GM12878 (cell line): ENCODE data around the gene NOL3. TPM values are rescaled to one million over a fixed set of nuclear protein-coding genes. Genes with fewer than 3 reads are reported as not detected.
A peak's percentile ranks its signal among the peaks of the same experiment; 100 is the strongest.

Source experiments
- BMI1 ChIP-seq: fragments of 450-650 bp; IDR thresholded peaks from 2 replicates; pipeline ENCODE4 v1.6.1; 2016; ENCODE audit warnings: mild to moderate bottlenecking, moderate library complexity, borderline replicate concordance
- CHD1 ChIP-seq: IDR thresholded peaks from 2 replicates; pipeline ENCODE4 v1.6.1; 2012; ENCODE audit warnings: low read depth, low read length, improper control_type of control experiment
- CHD4 ChIP-seq: fragments of 200-600 bp; sonication (generic); IDR thresholded peaks from 2 replicates; pipeline ENCODE4 v1.6.1; 2016; ENCODE audit warnings: mild to moderate bottlenecking
- CREM ChIP-seq: IDR thresholded peaks from 2 replicates; pipeline ENCODE4 v1.6.1; 2014; ENCODE audit warnings: antibody characterized with exemption, low read depth
- EED ChIP-seq: sonication (generic); IDR thresholded peaks from 2 replicates; pipeline ENCODE4 v1.6.1; 2016; ENCODE audit warnings: antibody characterized with exemption, low read depth
- ETV6 ChIP-seq, 2 experiments: fragments of 450-650 bp in 1 of 2; IDR thresholded peaks in 1 of 2; conservative IDR thresholded peaks in 1 of 2; 2 replicates each; pipeline ENCODE4 v1.6.1; 2014; ENCODE audit warnings: antibody characterized with exemption in 1 of 2, borderline replicate concordance in 1 of 2, low read depth in 1 of 2, mild to moderate bottlenecking in 1 of 2, moderate library complexity in 1 of 2
- FOXK2 ChIP-seq: fragments of 450-650 bp; IDR thresholded peaks from 2 replicates; pipeline ENCODE4 v1.6.1; 2017; ENCODE audit warnings: mild to moderate bottlenecking, moderate library complexity
- FOXM1 ChIP-seq: IDR thresholded peaks from 2 replicates; pipeline ENCODE4 v1.6.1; 2012; ENCODE audit warnings: low read depth, mild to moderate bottlenecking, inconsistent platforms, low read length, moderate library complexity
- JUND ChIP-seq: IDR thresholded peaks from 2 replicates; pipeline ENCODE4 v1.6.1; 2012; ENCODE audit warnings: low read depth, mild to moderate bottlenecking, low read length, improper control_type of control experiment, moderate library complexity
- NR2C1 ChIP-seq: fragments of 450-650 bp; IDR thresholded peaks from 2 replicates; pipeline ENCODE4 v1.6.1; 2017; ENCODE audit warnings: antibody characterized with exemption, mild to moderate bottlenecking, moderate library complexity
- NR2C2 ChIP-seq: IDR thresholded peaks from 2 replicates; pipeline ENCODE4 v1.6.1; 2011; ENCODE audit warnings: borderline replicate concordance, low read depth; ENCODE audit not compliant: control insufficient read depth, insufficient read length
- POLR2AphosphoS2 ChIP-seq: IDR thresholded peaks from 2 replicates; pipeline ENCODE4 v1.6.1; 2011; ENCODE audit warnings: low read depth, mild to moderate bottlenecking, low read length, improper control_type of control experiment, moderate library complexity
- POLR2AphosphoS5 ChIP-seq: IDR thresholded peaks from 2 replicates; pipeline ENCODE4 v1.6.1; 2011; ENCODE audit warnings: mild to moderate bottlenecking, low read length, inconsistent platforms
- RAD51 ChIP-seq: fragments of 450-650 bp; IDR thresholded peaks from 2 replicates; pipeline ENCODE4 v1.6.1; 2016; ENCODE audit warnings: moderate library complexity, mild to moderate bottlenecking, inconsistent platforms
- RBBP5 ChIP-seq: fragments of 200-600 bp; sonication (generic); conservative IDR thresholded peaks from 2 replicates; pipeline ENCODE4 v1.6.1; 2016
- SMAD1 ChIP-seq: fragments of 450-650 bp; IDR thresholded peaks from 2 replicates; pipeline ENCODE4 v1.6.1; 2018; ENCODE audit warnings: mild to moderate bottlenecking, low read depth; ENCODE audit not compliant: partially characterized antibody
- SMARCA5 ChIP-seq: fragments of 450-650 bp; IDR thresholded peaks from 2 replicates; pipeline ENCODE4 v1.6.1; 2017; ENCODE audit warnings: mild to moderate bottlenecking
- SMC3 ChIP-seq: IDR thresholded peaks from 2 replicates; pipeline ENCODE4 v1.6.1; 2011; ENCODE audit warnings: low read length, improper control_type of control experiment, borderline replicate concordance
- SREBF1 ChIP-seq: IDR thresholded peaks from 2 replicates; pipeline ENCODE4 v1.6.1; 2012; ENCODE audit warnings: mild to moderate bottlenecking, low read length
- STAT3 ChIP-seq: IDR thresholded peaks from 2 replicates; pipeline ENCODE4 v1.6.1; 2011; ENCODE audit warnings: low read depth, low read length, improper control_type of control experiment
- ZBED1 ChIP-seq: IDR thresholded peaks from 2 replicates; pipeline ENCODE4 v1.6.1; 2016; ENCODE audit warnings: borderline replicate concordance
- ZNF207 ChIP-seq: fragments of 450-650 bp; IDR thresholded peaks from 2 replicates; pipeline ENCODE4 v1.6.1; 2014; ENCODE audit warnings: antibody characterized with exemption, mild to moderate bottlenecking, borderline replicate concordance
- ZNF217 ChIP-seq: fragments of 450-650 bp; IDR thresholded peaks from 2 replicates; pipeline ENCODE4 v1.6.1; 2017; ENCODE audit warnings: antibody characterized with exemption, mild to moderate bottlenecking
- ZNF24 ChIP-seq: fragments of 450-650 bp; IDR thresholded peaks from 2 replicates; pipeline ENCODE4 v1.6.1; 2017; ENCODE audit warnings: antibody characterized with exemption, mild to moderate bottlenecking
- ZSCAN29 ChIP-seq: fragments of 450-650 bp; IDR thresholded peaks from 2 replicates; pipeline ENCODE4 v1.6.1; 2017; ENCODE audit warnings: mild to moderate bottlenecking, moderate library complexity
- polyA plus RNA-seq, 11 experiments: library from polyadenylated mRNA; depleted of rRNA in 4 of 11; unstranded in 6 of 11; stranded (reverse) in 5 of 11; fragments of >200 nt; fragmentation: Nextera tagmentation in 4 of 11; fragmentation: Illumina TruSeq in 1 of 11; extraction: Ambion mirVana in 4 of 11; extraction: Trizol in 1 of 11; gene quantifications; 1 replicate in 1 of 11; 2 replicates in 10 of 11; pipeline versions ENCODE4 v1.2.1 to v1.2.3, GENCODE V29; 2011 to 2016; ENCODE audit warnings: inconsistent platforms in 2 of 11, missing spikeins in 2 of 11, low read depth in 1 of 11
- total RNA-seq, 4 experiments: library from RNA; depleted of rRNA in 3 of 4; stranded (reverse); fragments of >200 nt in 3 of 4; fragmentation: Illumina TruSeq in 1 of 4; extraction: Trizol in 1 of 4; gene quantifications; 2 replicates each; pipeline versions ENCODE4 v1.2.1 to v1.2.3, GENCODE V29; 2013 to 2021
- TF ChIP-seq, protein P1 (sequence below): fragments of 450-650 bp; formaldehyde crosslinking; IDR thresholded peaks from 2 replicates; pipeline ENCODE4 v1.4.0; 2022; ENCODE audit warnings: mild to moderate bottlenecking, moderate library complexity
- TF ChIP-seq, protein P2 (sequence below): IDR thresholded peaks from 2 replicates; pipeline ENCODE4 v1.6.1; 2011; ENCODE audit warnings: borderline replicate concordance, low read depth, mild to moderate bottlenecking, moderate library complexity, mixed read lengths, low read length; ENCODE audit not compliant: insufficient read depth; ENCODE audit errors: extremely low read length
- TF ChIP-seq, protein P3 (sequence below): fragments of 450-650 bp; IDR thresholded peaks from 2 replicates; pipeline ENCODE4 v1.6.1; 2016; ENCODE audit warnings: mild to moderate bottlenecking

Gene NOL3
- total and polyA plus RNA-seq, 10 of the 15 experiments (the other 5 are each of a cell fraction or from before 2014, with no cell fraction given) = 0.31 to 18.4 (median 2.7) TPM

DNA sequence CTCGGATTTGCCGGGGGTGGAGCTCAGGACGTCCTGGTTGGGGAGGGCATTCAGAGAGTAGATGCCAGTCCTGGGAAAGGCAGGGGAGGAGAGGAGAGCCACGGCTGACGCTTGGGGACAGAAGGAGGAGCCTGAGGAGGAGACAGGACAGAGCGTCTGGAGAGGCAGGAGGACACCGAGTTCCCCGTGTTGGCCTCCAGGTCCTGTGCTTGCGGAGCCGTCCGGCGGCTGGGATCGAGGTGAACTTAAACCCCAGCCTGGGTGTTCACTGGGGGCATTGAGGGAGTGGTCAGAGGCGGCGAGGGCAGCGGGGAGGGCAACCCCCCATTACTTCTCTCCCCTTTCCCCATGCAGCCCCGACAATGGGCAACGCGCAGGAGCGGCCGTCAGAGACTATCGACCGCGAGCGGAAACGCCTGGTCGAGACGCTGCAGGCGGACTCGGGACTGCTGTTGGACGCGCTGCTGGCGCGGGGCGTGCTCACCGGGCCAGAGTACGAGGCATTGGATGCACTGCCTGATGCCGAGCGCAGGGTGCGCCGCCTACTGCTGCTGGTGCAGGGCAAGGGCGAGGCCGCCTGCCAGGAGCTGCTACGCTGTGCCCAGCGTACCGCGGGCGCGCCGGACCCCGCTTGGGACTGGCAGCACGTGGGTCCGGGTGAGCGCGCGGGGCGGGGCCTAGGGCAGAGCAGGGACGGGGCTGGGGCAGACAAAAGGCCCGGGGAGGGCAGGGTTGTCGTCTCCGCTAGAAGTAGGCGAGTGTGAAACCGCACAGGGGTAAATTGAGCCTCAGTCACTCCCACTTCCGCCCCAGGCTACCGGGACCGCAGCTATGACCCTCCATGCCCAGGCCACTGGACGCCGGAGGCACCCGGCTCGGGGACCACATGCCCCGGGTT, 3.7 kb downstream of the NOL3 start (continued):
- TF ChIP-seq, protein P1, sequence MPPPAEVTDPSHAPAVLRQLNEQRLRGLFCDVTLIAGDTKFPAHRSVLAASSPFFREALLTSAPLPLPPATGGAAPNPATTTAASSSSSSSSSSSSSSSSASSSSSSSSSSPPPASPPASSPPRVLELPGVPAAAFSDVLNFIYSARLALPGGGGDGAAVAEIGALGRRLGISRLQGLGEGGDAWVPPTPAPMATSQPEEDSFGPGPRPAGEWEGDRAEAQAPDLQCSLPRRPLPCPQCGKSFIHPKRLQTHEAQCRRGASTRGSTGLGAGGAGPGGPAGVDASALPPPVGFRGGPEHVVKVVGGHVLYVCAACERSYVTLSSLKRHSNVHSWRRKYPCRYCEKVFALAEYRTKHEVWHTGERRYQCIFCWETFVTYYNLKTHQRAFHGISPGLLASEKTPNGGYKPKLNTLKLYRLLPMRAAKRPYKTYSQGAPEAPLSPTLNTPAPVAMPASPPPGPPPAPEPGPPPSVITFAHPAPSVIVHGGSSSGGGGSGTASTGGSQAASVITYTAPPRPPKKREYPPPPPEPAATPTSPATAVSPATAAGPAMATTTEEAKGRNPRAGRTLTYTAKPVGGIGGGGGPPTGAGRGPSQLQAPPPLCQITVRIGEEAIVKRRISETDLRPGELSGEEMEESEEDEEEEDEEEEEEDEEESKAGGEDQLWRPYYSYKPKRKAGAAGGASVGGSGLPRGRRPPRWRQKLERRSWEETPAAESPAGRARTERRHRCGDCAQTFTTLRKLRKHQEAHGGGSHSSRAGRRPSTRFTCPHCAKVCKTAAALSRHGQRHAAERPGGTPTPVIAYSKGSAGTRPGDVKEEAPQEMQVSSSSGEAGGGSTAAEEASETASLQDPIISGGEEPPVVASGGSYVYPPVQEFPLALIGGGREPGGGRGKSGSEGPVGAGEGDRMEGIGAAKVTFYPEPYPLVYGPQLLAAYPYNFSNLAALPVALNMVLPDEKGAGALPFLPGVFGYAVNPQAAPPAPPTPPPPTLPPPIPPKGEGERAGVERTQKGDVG (CRISPR knock-in tag) = no peak
- TF ChIP-seq JUND = no peak
- TF ChIP-seq ETV6 (conservative IDR thresholded peaks at IDR 0.05 in 1 of 2, IDR thresholded peaks at IDR 0.05 in 1 of 2; ENCODE audit: borderline replicate concordance in 1 of 2, low read depth in 1 of 2) = no peak
- TF ChIP-seq FOXK2 = no peak
- no peak for TF ChIP-seq CHD4
- TF ChIP-seq, protein P2, sequence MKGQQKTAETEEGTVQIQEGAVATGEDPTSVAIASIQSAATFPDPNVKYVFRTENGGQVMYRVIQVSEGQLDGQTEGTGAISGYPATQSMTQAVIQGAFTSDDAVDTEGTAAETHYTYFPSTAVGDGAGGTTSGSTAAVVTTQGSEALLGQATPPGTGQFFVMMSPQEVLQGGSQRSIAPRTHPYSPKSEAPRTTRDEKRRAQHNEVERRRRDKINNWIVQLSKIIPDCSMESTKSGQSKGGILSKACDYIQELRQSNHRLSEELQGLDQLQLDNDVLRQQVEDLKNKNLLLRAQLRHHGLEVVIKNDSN = peak; percentile 53
- no peak for TF ChIP-seq ZSCAN29
- TF ChIP-seq SMC3 = no peak
- TF ChIP-seq, protein P3, sequence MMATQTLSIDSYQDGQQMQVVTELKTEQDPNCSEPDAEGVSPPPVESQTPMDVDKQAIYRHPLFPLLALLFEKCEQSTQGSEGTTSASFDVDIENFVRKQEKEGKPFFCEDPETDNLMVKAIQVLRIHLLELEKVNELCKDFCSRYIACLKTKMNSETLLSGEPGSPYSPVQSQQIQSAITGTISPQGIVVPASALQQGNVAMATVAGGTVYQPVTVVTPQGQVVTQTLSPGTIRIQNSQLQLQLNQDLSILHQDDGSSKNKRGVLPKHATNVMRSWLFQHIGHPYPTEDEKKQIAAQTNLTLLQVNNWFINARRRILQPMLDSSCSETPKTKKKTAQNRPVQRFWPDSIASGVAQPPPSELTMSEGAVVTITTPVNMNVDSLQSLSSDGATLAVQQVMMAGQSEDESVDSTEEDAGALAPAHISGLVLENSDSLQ = no peak
- no peak for TF ChIP-seq ZNF24
- TF ChIP-seq NR2C2 = no peak
- TF ChIP-seq ZBED1 = no peak
- TF ChIP-seq FOXM1 = no peak
- no peak for TF ChIP-seq POLR2AphosphoS5
- TF ChIP-seq SMAD1 = no peak
- peak; percentile 22; the same call in 1 of the 2 replicates for TF ChIP-seq CREM
- 0 out of 2 replicates have a peak, but pooled peaks have one; percentile 43 for TF ChIP-seq POLR2AphosphoS2
- no peak for TF ChIP-seq NR2C1
- no peak for TF ChIP-seq RAD51
- no peak for TF ChIP-seq SMARCA5
- TF ChIP-seq RBBP5 = no peak
- TF ChIP-seq BMI1 = no peak
- TF ChIP-seq STAT3 = no peak
- no peak for TF ChIP-seq ZNF207
- no peak for TF ChIP-seq CHD1
- TF ChIP-seq ZNF217 = no peak
- no peak for TF ChIP-seq SREBF1
- no peak for TF ChIP-seq EED
